Endothelial cell of umbilical vein (primary cell): ENCODE results near the gene SLC46A3. TPM values are rescaled to one million over a fixed set of nuclear protein-coding genes. Genes with fewer than 3 reads are reported as not detected.

Experiments used
- BruUV-seq: library from RNA; stranded (reverse); fragments of 400-500 nt; replicated peaks from 2 replicates; lab custom pipeline; 2021; lab: Mats Ljungman, UMichigan
- CTCF ChIA-PET: fragments of 300-600, 350-600 bp; sonication (Branson Sonifier 250); formaldehyde crosslinking; loops from one replicate; lab custom pipeline; 2021; ENCODE audit warnings: antibody characterized with exemption, inconsistent platforms; lab: Charles Lee
- POLR2A ChIA-PET: fragments of 300-600, 350-600 bp; sonication (Branson Sonifier 250); formaldehyde crosslinking; loops from one replicate; lab custom pipeline; 2021; ENCODE audit warnings: antibody characterized with exemption, inconsistent platforms; lab: Charles Lee
- DNase-seq: peaks from one replicate; pipeline ENCODE4 v3.0.0-alpha.2; 2011; ENCODE audit warnings: low read depth, low spot score
- FAIRE-seq: peaks from 2 replicates; lab custom pipeline; 2011; peaks lifted over from hg19 to GRCh38; lab: Jason Lieb, UNC
- H2AFZ ChIP-seq: 2 replicates; pipeline ENCODE4 v1.6.0; 2012; ENCODE audit warnings: low read depth, low read length, control low read depth, inconsistent platforms
- H3K27ac ChIP-seq: 2 replicates; pipeline ENCODE4 v1.5.1; 2011; ENCODE audit warnings: low read depth, mild to moderate bottlenecking, control low read depth, low read length, moderate library complexity; ENCODE audit not compliant: insufficient read depth
- H3K27me3 ChIP-seq, 2 experiments: 2 replicates each; pipeline versions ENCODE4 v1.6.0 to v1.6.1; 2011; ENCODE audit warnings: low read length in 2 of 2, mixed read lengths in 1 of 2; ENCODE audit not compliant: control insufficient read depth in 2 of 2, insufficient read depth in 2 of 2
- H3K36me3 ChIP-seq, 2 experiments: 2 replicates in 1 of 2; 3 replicates in 1 of 2; pipeline ENCODE4 v1.5.1; 2011; ENCODE audit warnings: low read length in 2 of 2, mild to moderate bottlenecking in 1 of 2, moderate library complexity in 1 of 2; ENCODE audit not compliant: control insufficient read depth in 2 of 2, insufficient read depth in 2 of 2; ENCODE audit errors: extremely low read depth in 1 of 2
- H3K4me1 ChIP-seq: 3 replicates; pipeline ENCODE4 v1.5.1; 2011; ENCODE audit warnings: mild to moderate bottlenecking, low read length; ENCODE audit not compliant: control insufficient read depth, insufficient read depth; ENCODE audit errors: extremely low read depth
- H3K4me2 ChIP-seq: 2 replicates; pipeline ENCODE4 v1.6.1; 2011; ENCODE audit warnings: low read length, control low read depth, mixed read lengths; ENCODE audit not compliant: insufficient read depth
- H3K4me3 ChIP-seq, 3 experiments: fragments of 200-600 bp in 1 of 3; sonication (generic), shearing (Covaris generic) in 1 of 3; replicated peaks in 1 of 3; 2 replicates each; pipeline ENCODE4 v1.5.1; 2011 to 2016; ENCODE audit warnings: control low read depth in 3 of 3, low read length in 3 of 3, mild to moderate bottlenecking in 2 of 3, inconsistent platforms in 1 of 3, low read depth in 1 of 3, moderate library complexity in 1 of 3; ENCODE audit not compliant: insufficient read depth in 1 of 3
- H3K79me2 ChIP-seq: 2 replicates; pipeline ENCODE4 v1.6.0; 2012; ENCODE audit warnings: low read length, inconsistent platforms; ENCODE audit not compliant: control insufficient read depth, insufficient read depth
- H3K9ac ChIP-seq: replicated peaks from 2 replicates; pipeline ENCODE3; 2011; ENCODE audit warnings: low read length, control low read depth; ENCODE audit not compliant: insufficient read depth; ENCODE audit errors: extremely low read depth
- H3K9me1 ChIP-seq: replicated peaks from 3 replicates; pipeline ENCODE4 v1.6.0; 2011; ENCODE audit warnings: mild to moderate bottlenecking, low read length; ENCODE audit not compliant: control insufficient read depth, insufficient read depth; ENCODE audit errors: extremely low read depth
- H3K9me3 ChIP-seq: replicated peaks from 2 replicates; pipeline ENCODE4 v1.5.1; 2012; ENCODE audit warnings: low read length, inconsistent platforms; ENCODE audit not compliant: control insufficient read depth, insufficient read depth
- H4K20me1 ChIP-seq: replicated peaks from 2 replicates; pipeline ENCODE3; 2011; ENCODE audit warnings: mild to moderate bottlenecking, low read length; ENCODE audit not compliant: control insufficient read depth, insufficient read depth; ENCODE audit errors: extremely low read depth
- FOS ChIP-seq: IDR thresholded peaks from 2 replicates; pipeline ENCODE4 v1.6.1; 2011; ENCODE audit warnings: mild to moderate bottlenecking, low read length, moderate library complexity, borderline replicate concordance; ENCODE audit not compliant: insufficient read depth
- MYC ChIP-seq: IDR thresholded peaks from one replicate; pipeline ENCODE4 v1.6.1; 2011; ENCODE audit warnings: mild to moderate bottlenecking, low read depth, low read length
- POLR2AphosphoS5 ChIP-seq: IDR thresholded peaks from 2 replicates; pipeline ENCODE4 v1.6.1; 2012; ENCODE audit warnings: low read depth, mild to moderate bottlenecking, control low read depth, low read length, moderate library complexity; ENCODE audit not compliant: insufficient read depth
- dilution Hi-C: fragments of 300-500 bp; cut with MboI; formaldehyde crosslinking; loops from one replicate; pipeline ENCODE4 v1.15.0; 2019; ENCODE audit warnings: low sequenced_read_pairs; ENCODE audit not compliant: extremely low pct_ligation_motif_present
- intact Hi-C: fragments of 100-400 bp; cut with micrococcal nuclease; formaldehyde crosslinking; loops from one replicate; pipeline ENCODE4 v1.10.0; 2022
- polyA plus RNA-seq, 4 experiments: library from polyadenylated mRNA; depleted of rRNA in 3 of 4; stranded (reverse) in 3 of 4; unstranded in 1 of 4; fragments of >200 nt; gene quantifications; 2 replicates each; pipeline versions ENCODE4 v1.2.1 to v1.2.3, GENCODE V29; 2011 to 2012; ENCODE audit warnings: missing spikeins in 1 of 4
- total RNA-seq: library from RNA; stranded (reverse); gene quantifications from 2 replicates; pipeline ENCODE4 v1.2.3, GENCODE V29; 2021
- TF ChIP-seq, protein P1 (sequence below): IDR thresholded peaks from 2 replicates; pipeline ENCODE4 v1.6.1; 2011; ENCODE audit not compliant: insufficient read depth, insufficient read length

Gene SLC46A3
- total and polyA plus RNA-seq, 2 donors (not counting 3 experiments of a cell fraction or from before 2014, with no cell fraction given): 2.0 to 2.1 TPM

DNA sequence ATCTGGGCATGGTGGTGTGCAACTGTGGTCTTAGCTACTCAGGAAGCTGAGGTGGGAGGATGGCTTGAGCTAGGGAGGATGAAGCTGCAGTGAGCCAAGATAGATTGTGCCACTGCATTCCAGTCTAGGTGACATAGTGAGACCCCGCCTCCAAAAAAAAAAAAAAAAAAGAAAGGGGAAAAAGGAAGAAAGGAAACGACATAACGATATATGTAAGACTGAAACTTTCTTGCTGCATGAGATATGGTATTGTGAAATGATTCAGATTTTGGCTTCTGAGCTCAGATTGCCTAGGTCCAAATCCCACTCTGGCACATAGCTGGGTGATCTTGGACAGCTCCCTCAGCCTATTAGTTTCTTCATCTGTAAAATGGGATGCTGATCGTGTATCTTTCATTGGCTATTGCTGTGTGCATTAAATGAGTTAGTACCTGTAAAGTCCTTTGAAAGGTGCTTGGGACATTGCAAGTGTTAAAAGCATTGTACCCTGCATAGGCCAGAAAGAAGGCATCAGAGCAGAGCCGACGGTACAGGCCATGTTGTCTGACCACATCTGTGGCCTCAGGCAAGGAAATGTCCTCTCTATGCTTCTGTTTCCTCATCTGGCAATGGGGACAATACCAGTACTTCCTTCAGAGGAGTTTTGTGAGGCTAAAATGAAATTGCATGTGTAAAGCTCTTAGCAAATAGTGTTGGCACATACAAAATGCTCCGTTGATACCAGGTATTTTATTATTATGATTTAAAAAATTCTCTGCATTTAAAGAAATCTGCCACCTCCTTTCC, 32.6 kb upstream of the SLC46A3 start:
- dilution Hi-C loops (no loop called here), intact Hi-C loops (loop anchor here (2.0 kb wide), 1 partner anchor 45 kb away; no protein-coding TSS in a partner anchor)
- ChIA-PET CTCF (interaction anchor here (0.6 to 2.5 kb wide), 2 partner anchors 46 to 613 kb away, joined by 3 to 17 read pairs; partner anchors contain the start of gene PAN3), POLR2A (no interaction called here)
- Histone ChIP-seq H3K4me1 (peaks cover 34% of the 10 kb centered on the region), H2AFZ (no peak overlapping the region), H3K79me2 (no peaks in the 10 kb centered on the region), H3K9ac (no peak overlapping the region), H3K9me3 (no peaks in the 10 kb centered on the region), H3K27me3 (peaks cover 0 to 5% of the 10 kb centered on the region in 2 experiments), H3K36me3 (no peaks in the 10 kb centered on the region), H4K20me1 (no peaks in the 10 kb centered on the region), H3K27ac (no peak overlapping the region), H3K9me1 (no peaks in the 10 kb centered on the region), H3K4me3 (no peak overlapping the region), H3K4me2 (no peak overlapping the region)
- no peak for DNase-seq
- TF ChIP-seq MYC: no peak
- TF ChIP-seq POLR2AphosphoS5: no peak
- TF ChIP-seq, protein P1, sequence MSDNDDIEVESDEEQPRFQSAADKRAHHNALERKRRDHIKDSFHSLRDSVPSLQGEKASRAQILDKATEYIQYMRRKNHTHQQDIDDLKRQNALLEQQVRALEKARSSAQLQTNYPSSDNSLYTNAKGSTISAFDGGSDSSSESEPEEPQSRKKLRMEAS: no peak
- TF ChIP-seq FOS: no peak
- no TSS peak for BruUV-seq
- no peak for FAIRE-seq
